Heart right ventricle (tissue), 16 donors: Measurements from ENCODE around the gene DDX47. TPM values are rescaled to one million over a fixed set of nuclear protein-coding genes. Genes with fewer than 3 reads are reported as not detected.
"Not testable (repeated sequence)": the region's sequence is repeated elsewhere in the genome, so short reads cannot be mapped to it uniquely, and the experiment has no call there.

Experiments used
- ATAC-seq, 8 donors: fragments of 200-7000 bp; cut with Tn5 transposase; one replicate each; pipeline ENCODE4 v1.9.1; 2020; ENCODE audit warnings: mild to moderate bottlenecking in 8 of 8, moderate library complexity in 8 of 8, moderate number of reproducible peaks in 1 of 8
- DNase-seq, 2 donors: peaks; one replicate each; pipeline ENCODE4 v3.0.0-alpha.2; 2020
- H3K27ac ChIP-seq, 10 donors: fragments of 200-600 bp; sonication (generic) in 2 of 10; one replicate each; pipeline versions ENCODE4 v1.5.0 to v1.8.0; 2020 to 2022; ENCODE audit warnings: mild to moderate bottlenecking in 3 of 10
- H3K27me3 ChIP-seq, 7 donors: fragments of 200-600 bp; one replicate each; pipeline ENCODE4 v1.8.0; 2021 to 2022; ENCODE audit warnings: mild to moderate bottlenecking in 2 of 7
- H3K36me3 ChIP-seq, 9 donors: fragments of 200-600 bp; sonication (generic) in 1 of 9; one replicate each; pipeline versions ENCODE4 v1.5.0 to v1.8.0; 2020 to 2022; ENCODE audit warnings: mild to moderate bottlenecking in 2 of 9
- H3K4me1 ChIP-seq, 9 donors: fragments of 200-600 bp; sonication (generic) in 1 of 9; one replicate each; pipeline versions ENCODE4 v1.5.0 to v1.8.0; 2020 to 2022; ENCODE audit warnings: mild to moderate bottlenecking in 4 of 9
- H3K4me3 ChIP-seq, 10 donors: fragments of 200-600 bp; sonication (generic) in 2 of 10; one replicate each; pipeline versions ENCODE4 v1.5.0 to v1.8.0; 2020 to 2022; ENCODE audit warnings: mild to moderate bottlenecking in 7 of 10, moderate library complexity in 2 of 10
- H3K9me3 ChIP-seq, 11 donors: fragments of 200-600 bp in 10 of 11; sonication (generic) in 2 of 11; one replicate each; pipeline versions ENCODE4 v1.5.0 to v1.8.0; 2013 to 2022; ENCODE audit warnings: mild to moderate bottlenecking in 2 of 11, control low read depth in 1 of 11, moderate library complexity in 1 of 11
- CTCF ChIP-seq, 9 donors: fragments of 200-600 bp; sonication (generic) in 2 of 9; IDR thresholded peaks; one replicate each; pipeline versions ENCODE4 v1.5.0 to v1.8.0; 2021 to 2022; ENCODE audit warnings: antibody characterized with exemption in 9 of 9, mild to moderate bottlenecking in 5 of 9, moderate library complexity in 1 of 9
- WGBS, 2 donors: extraction: QIAGEN DNeasy Blood & Tissue Kit; methylation state at CpG; one replicate each; pipeline ENCODE4 v1.1.7; 2013; ENCODE audit warnings: inconsistent platforms in 1 of 2; 5-methylcytosine and 5-hydroxymethylcytosine counted together
- intact Hi-C, 10 donors: fragments of 100-400 bp; cut with DNase I; formaldehyde crosslinking; loops; one replicate each; pipeline versions ENCODE4 v1.11.1 to v1.14.2; 2022
- polyA plus RNA-seq, 2 donors: library from polyadenylated mRNA; stranded (reverse); fragments of 200-250 nt; gene quantifications; one replicate each; pipeline ENCODE4 v1.2.3, GENCODE V29; 2013
- total RNA-seq, 10 donors: library from RNA; stranded (reverse); fragmentation: NEBNext Ultra II Directional in 3 of 10; extraction: Animal tissue kit (Norgen Biotek cat#: 25700) in 3 of 10; gene quantifications; one replicate each; pipeline versions ENCODE4 v1.2.1 to v1.2.4, GENCODE V29; 2021 to 2023
- donor health status: Arrhythmogenic right ventricular cardiomyopathy.
- donor health status: ischemic (EF 13 %, LVEDD 7.1; RV severe dilation, severe dysfunction).
- donor health status: healthy with polysubstance abuse.
- donor health status: DM: no; HTN: yes; CAD: no.
- donor health status: DM: no; HTN: no; CAD: no.
- donor health status: ischemic (EF 25% LVEDD 6.9; RV normal size, moderate dysfunction).
- donor health status: ischemic (EF 25% LVEDD 5.7; RV mildly dilated, moderate dysfunction).
- donor health status: healthy.
- donor health status: DM: yes; HTN: yes; CAD: no.
- donor health status: Ischemic cardiomyopathy.
- donor health status: ischemic (EF 35%, LVEDD 5.7; RV mildly dilated, moderate dysfunction).
- donor health status: nonischemic (EF 11% LVEDD 7.7; RV severe dilation, severe dysfunction).
- donor health status: DM: yes; HTN: yes; CAD: no.
- donor health status: PGD.
- donor health status: ischemic (EF 29% LVEDD 5.4; RV normal size, mild dysfunction).
- donor health status: nonischemic (EF 23%, LVEDD 6.1; RV moderate dilation, normal function).

DDX47 gene
- total and polyA plus RNA-seq, 12 donors = 16.8 to 32.3 (median 29.7) TPM

- Histone ChIP-seq H3K27ac (peak overlapping the region in 5 of 10 donors; percentile 9 to 54 (median 30)), H3K4me3 (no peak overlapping the region), H3K36me3 (no peaks in the 10 kb centered on the region), H3K4me1 (peaks cover 0 to 48% (median 33%) of the 10 kb centered on the region in 9 donors), H3K27me3 (no peaks in the 10 kb centered on the region), H3K9me3 (no peaks in the 10 kb centered on the region)
- DNase-seq (no peak), ATAC-seq (no peak)
- TF ChIP-seq CTCF (IDR thresholded peaks at IDR 0.05) = no peak
- intact Hi-C loops = loop anchor here in 1 of 10 donors (10.0 kb wide), 1 partner anchor 400 kb away; no protein-coding TSS in a partner anchor
- WGBS, 2 donors = 69 to 72% methylated on average over 6 of the region's 6 CpGs
Observed at GRCh38 chr12:12804432-12804886, 8.7 kb upstream of the DDX47 start.

GRCh38 chr12:12806784-12807516, 6.2 kb upstream of the DDX47 start:
- intact Hi-C loops = loop anchor here in 2 of 10 donors (5.0 to 10.0 kb wide), 2 partner anchors 90 to 398 kb away; partner anchors contain the start of gene CDKN1B (in 1 of the 2)
- peaks cover 0 to 55% (median 33%) of the 10 kb centered on the region in 9 donors for H3K4me1 ChIP-seq
- H3K27me3 ChIP-seq = no peaks in the 10 kb centered on the region
- TF ChIP-seq CTCF (IDR thresholded peaks at IDR 0.05) = no peak
- no peak overlapping the region for H3K4me3 ChIP-seq
- WGBS, 2 donors = 74 to 82% methylated on average over 8 of the region's 8 CpGs
- peak overlapping the region; percentile 33 to 94 (median 88) for H3K27ac ChIP-seq
- no peaks in the 10 kb centered on the region for H3K9me3 ChIP-seq
- DNase-seq (no peak), ATAC-seq (no peak)
- no peaks in the 10 kb centered on the region for H3K36me3 ChIP-seq

GRCh38 chr12:12807517-12807903, 5.6 kb upstream of the DDX47 start:
- intact Hi-C loops = loop anchor here in 2 of 10 donors (5.0 to 10.0 kb wide), 2 partner anchors 90 to 397 kb away; partner anchors contain the start of gene CDKN1B (in 1 of the 2)
- H3K36me3 ChIP-seq, DNase-seq, H3K9me3 ChIP-seq, H3K27me3 ChIP-seq, ATAC-seq, H3K4me3 ChIP-seq: not testable (repeated sequence)
- H3K4me1 ChIP-seq = peaks cover 0 to 55% (median 33%) of the 10 kb centered on the region in 9 donors
- peak overlapping the region; percentile 33 to 94 (median 88) for H3K27ac ChIP-seq
- 79 to 85% methylated on average over 3 of the region's 3 CpGs for WGBS, 2 donors

- intact Hi-C loops = loop anchor here in 4 of 10 donors (2.0 to 10.0 kb wide), 4 partner anchors 17 to 397 kb away; partner anchors contain the start of gene CDKN1B (in 1 of the 4)
- Histone ChIP-seq H3K9me3 (no peaks in the 10 kb centered on the region), H3K27me3 (no peaks in the 10 kb centered on the region), H3K27ac (peak overlapping the region; percentile 75 to 94 (median 88)), H3K4me3 (peak overlapping the region in 6 of 10 donors; percentile 5 to 36 (median 14)), H3K36me3 (no peaks in the 10 kb centered on the region), H3K4me1 (peaks cover 0 to 55% (median 29%) of the 10 kb centered on the region in 9 donors)
- 35 to 55% methylated on average over 11 of the region's 11 CpGs for WGBS, 2 donors
- TF ChIP-seq CTCF (IDR thresholded peaks at IDR 0.05) = no peak
- peak; percentile 58 to 87 (median 78) for ATAC-seq
- DNase-seq = peak; percentile 42 to 82
Observed at GRCh38 chr12:12807970-12808702, 5.0 kb upstream of the DDX47 start.
